ENCODE results near the gene KYAT1.

KYAT1 gene

DNA sequence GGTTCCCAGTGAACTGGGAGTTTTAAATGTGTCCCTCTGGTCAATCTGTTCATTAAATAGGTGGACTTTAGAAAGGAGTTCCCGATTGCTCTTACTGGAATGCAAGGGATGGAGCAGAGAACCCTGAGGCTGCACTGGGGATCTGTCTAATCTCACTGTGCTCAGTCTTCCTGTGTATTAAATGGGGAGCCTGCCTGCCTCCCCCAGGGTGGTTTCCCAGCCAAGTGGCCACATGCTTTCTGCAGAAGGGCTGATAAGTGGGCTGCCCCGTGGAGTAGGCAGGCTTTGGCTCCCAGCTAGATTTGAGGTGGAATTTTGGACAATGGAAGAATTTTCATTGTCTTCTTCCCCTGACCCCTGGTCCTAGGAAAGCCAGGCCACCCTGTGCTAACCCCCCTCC is 25.0 kb upstream of the KYAT1 start:
- FAIRE-seq = no peak

DNA sequence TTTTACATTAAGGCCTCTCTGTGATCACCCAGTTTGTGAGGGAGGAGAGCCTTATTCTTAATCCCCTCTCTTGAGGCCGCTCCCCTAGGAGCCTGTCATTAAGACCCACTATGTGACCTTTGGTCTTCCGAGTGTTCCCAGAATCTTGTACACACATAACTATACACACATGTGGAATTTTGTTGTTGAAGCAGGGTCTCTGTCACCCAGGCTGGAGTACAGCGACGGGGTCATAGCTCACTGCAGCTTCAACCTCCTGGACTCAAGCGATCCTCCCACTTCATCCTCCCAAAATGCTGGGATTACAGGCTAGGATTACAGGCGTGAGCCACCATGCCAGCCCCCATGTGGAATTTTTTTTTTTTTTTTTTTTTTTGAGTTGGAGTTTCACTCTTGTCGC is 24.2 kb upstream of the KYAT1 start:
- FAIRE-seq = no peak

DNA sequence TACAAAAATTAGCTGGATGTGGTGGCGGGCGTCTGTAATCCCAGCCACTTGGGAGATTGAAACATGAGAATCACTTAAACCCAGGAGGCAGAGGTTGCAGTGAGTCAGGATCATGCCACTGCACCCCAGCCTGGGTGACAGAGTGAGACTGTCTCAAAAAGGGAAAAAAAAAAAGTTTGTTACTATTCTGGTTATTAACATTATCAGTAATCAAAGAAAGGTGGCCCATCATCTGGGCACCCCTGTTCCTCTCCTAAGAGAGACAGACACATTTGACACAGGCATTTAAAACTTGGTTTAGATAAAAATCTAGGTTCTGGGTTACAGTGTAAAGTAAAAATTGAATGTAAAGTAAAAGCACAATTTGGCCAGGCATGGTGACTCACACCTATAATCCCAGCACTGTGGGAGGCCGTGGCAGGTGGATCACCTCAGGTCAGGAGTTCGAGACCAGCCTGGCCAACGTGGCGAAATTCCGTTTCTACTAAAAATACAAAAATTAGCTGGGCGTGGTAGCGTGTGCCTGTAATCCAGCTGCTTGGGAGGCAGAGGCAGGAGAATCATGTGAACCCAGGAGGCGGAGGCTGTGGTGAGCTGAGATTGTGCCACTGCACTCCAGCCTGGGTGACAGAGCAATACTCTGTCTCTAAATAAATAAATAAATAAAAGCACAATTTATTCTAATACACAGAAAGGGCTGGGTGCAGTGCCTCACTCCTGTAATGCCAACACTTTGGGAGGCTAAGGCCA is 22.3 kb upstream of the KYAT1 start:
- FAIRE-seq = no peak

DNA sequence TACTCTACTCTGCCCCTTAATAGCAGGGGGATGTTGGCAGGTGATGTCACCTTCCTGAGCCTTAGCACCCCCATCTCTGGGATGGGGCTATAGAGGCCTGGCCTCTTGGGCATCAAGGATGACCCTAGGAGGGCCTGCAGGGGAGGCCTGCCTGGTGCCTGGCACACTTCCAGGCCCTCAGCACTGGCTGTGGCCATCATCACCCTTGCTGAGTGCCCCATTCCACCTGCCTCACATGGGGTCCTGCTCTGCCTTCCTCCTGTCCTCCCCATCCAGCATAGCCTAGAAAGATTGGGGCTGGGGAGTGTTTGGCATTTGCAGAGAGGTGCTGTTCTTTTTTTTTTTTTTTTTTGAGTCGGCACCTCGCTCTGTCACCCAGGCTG is 21.3 kb upstream of the KYAT1 start:
- no peak for FAIRE-seq

DNA sequence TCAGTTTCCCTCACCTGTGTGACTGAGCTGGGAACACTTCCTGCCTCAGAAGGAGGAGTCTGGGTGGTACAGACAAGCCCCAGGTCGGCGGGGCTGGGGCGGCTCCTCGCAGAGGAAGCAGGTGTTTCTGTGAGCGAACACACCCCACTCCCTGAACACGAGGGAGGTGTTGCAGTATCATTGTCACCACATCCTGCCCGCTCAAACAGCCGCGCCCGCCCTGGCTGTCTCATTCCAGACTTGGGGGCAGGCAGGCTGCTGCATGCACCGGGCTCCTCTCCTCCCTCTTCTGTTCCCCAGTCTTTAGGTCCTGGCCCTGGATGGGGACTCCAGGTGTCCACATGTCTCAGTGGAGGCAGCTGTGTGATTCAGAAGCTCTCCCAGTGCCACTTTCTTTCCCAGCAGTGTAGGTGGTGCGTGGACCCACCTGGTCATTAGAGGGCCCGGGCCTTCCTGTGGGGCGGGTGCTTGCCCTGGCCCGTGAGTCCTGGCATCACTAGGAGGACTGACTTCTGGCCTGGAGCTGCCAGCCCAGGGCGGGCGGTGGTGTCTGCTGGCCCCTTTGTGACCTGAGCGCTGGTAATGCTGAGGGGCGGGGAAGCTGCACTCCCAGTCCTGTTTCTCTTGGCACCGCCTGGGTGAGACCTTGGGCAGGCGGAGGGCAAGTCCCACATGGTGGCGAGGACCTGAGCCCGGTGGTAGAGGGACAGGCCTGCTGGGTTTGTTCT is 20.8 kb upstream of the KYAT1 start:
- no peak for FAIRE-seq

DNA sequence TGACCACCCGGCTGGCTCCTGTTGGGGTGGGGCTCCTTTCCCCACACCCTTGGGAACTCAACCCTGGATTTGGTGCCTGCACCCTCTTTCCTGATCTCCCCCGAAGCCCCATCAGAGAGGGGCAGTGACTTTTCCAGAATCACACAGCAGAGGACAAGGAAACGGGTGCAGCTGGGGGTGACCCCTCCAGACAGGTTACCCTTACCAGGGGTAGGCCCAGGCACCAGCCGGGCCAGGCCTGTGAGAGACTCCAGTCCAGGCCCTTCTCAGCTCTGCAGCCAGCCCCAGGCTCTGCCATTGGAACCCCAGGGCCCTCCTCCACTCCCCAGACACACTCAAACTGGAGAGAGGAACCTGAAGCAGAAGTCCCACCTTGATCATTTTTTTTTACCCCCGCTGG is 20.1 kb upstream of the KYAT1 start:
- FAIRE-seq = no peak

DNA sequence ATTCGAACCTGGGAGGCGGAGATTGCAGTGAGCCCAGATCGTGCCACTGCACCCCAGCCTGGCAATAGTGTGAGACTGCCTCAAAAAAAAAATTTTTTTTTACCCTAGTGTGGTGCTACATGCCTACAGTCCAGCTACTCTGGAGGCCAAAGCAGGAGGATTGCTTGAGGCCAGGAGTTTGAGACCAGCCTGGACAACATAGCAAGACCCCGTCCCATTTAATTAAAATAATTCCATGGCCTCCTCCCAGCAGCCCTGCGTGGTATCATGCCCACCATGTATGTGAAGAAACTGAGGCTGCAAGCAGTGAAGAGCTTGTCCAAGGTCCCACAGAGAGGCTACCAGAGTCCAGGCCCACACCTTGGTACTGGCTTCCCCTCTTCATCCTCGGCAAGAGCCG is 19.6 kb upstream of the KYAT1 start:
- FAIRE-seq = no peak

DNA sequence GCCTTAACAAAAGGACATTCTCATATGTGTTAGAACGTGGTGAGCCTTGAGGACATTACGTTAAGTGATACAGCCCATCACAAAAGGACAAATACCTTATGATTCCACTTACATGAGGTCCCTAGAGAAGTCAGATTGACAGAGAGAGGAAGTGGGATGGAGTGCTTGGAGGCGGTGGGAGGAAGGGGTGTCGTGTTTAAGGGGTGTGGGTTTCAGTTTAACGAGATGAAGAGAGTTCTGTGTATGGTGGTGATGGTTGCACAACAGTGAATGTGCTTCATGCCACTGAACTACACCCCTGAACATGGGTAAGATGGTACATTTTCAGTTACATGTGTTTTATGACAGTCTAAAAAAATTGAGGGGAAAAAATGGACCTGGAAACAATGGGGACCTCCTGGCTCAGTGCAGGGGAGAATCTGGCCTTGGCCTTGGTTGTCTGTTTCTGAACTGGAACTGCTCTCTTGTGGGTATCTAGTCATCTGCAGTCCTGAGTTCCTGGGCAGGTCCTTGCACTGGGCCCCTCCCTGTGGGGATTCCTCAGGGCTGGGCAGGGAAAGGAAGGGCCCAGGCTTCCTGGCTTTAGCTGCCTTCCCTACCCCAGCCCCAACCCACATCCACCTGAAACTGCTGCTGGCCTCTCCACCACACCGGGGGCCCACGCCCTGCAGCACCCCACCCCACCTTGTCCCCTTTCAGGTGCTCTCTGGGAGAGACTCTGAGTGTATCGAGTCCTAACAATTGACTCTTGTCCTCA is 18.0 kb upstream of the KYAT1 start:
- FAIRE-seq = no peak

DNA sequence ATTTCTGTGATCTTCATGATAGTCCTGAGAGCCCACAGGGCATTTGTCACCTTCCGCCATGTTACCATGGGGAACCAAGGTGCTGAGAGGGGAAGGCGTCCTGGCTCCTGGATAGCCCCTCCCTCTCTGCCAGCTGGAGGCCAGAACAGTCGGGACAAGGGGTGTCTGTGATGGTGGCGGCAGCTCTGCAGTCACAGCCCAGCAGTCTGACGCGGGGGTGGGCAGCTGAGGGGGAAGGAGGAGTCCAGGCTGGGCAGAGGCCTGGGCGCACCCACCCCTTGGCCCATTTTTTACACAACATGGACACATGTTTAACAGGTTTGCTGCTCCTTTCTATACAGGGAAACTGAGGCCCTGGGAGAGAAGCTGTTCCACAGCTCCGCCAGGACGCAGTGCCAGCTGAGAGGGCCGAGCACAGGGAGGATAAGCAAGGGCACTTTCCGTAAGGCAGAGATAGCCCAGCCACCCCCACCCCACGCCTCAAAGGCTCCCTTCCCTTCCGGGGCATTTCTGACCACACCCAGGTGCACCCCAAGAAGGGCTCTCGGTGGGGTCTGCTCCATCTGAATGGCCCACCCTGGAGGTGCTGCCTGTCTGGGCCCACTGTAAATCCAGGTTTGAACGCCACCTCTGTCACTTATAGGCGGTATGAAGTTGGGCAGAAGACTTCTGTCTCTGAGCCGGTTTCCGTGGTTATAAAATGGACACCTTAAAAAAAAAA is 17.3 kb upstream of the KYAT1 start:
- no peak for FAIRE-seq

DNA sequence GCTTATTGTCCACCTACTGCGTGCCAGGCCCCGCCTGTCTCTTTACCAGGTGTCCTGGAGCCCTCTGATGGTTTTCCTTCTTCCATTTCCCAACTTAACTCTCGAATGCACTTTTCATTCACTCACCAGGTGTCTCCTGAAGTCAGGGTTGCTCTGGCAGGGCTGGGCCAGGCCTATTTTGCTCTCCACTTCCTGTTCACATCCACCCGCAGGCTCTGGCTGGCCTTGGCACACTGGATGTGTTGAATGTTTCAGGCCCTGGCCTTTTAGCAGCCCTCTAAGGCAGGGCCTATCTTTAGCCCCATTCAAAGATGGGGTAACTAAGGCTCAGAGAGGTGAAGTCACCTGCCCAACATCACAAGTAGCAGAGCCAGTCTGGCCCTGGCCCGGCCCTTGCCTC is 16.6 kb upstream of the KYAT1 start:
- no peak for FAIRE-seq

DNA sequence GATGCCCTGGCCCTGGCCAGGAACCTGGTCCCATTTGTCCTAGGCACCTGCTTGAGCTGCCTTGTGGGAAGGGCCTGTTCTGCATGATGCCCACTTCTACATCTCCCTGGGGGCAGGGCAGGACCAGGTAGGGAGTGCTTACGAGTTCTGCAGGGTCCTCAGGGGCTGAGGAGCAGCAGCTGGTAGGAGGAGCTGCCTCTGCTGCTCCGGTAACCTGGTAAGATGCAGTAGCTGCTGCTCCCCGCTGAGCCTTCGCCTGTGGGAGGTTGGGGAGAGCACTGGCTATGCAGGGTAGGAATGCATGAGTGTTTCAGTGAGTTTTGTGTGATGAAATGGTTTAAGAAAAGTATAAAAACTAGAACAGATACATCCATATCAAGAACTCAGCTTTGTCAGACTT is 13.8 kb upstream of the KYAT1 start:
- no peak for FAIRE-seq

DNA sequence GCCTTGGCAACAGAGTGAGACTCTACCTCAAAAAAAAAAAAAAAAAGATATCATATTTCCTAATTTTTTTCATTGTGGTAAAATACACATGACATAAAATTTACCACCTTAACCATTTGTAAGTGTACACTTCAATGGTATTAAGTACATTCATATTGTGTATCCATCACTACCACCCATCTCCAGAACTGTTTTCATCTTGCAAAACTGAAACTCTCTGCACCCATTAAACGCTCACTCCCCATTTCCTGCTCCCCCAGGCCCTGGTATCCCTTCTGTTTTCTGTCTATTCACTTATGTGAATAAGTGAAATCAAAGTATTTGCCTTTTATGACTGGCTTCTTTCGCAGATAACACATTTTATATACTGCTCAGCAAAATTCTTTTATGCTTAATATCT is 13.0 kb upstream of the KYAT1 start:
- FAIRE-seq = no peak

DNA sequence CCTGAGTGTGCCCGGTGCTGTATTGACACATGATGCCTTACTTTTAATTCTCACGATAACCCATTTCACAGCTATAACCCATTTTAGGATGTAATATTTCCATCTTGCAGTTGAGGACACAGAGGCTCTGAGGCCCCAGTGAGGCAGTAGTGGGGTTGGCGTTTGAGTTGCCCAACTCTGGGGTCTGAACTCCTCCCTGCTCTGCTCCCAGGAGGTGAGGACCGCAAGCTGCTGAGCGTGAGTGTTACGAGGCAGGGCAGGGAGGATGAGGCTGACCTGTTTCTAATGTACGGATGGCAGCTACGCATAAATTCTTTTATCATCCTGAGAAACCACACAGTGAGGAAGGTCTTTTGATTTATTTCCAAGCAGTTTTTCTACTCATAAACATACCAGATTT is 11.6 kb upstream of the KYAT1 start:
- no peak for FAIRE-seq

DNA sequence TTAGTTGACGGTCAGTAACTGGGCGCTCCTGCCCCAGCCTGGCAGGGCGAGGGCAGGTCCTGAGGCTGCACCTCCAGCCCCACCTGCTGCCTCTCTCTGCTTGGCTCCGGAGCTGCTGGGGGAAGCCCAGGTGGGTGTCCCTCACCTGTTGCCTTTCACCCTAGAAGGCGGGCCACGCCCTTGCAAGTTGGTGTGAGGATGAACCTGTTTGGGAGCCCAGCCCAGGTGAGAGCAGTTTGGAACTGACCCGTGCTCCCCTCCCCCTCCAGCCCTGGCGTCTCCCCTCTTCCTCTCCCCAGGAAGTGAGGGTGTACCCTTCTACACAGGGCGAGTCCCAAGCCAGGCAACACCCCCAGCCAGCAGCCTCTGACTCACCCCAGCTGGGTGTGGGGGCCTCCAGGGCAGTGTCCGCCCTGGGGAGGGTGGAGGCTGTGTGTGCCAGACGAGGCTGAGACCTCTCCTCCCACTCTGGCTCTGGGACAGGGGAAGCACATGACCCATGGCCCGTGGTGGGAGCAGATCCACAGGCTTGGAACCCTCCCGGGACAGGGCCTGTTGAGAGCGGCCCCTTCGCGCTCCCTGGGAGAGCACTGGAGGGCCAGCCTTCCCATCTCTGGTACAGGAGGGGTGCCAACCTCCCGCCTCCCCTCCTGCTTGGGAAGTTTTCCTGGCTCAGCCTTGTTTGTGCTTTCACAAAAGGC is 10.6 kb upstream of the KYAT1 start:
- FAIRE-seq = no peak

DNA sequence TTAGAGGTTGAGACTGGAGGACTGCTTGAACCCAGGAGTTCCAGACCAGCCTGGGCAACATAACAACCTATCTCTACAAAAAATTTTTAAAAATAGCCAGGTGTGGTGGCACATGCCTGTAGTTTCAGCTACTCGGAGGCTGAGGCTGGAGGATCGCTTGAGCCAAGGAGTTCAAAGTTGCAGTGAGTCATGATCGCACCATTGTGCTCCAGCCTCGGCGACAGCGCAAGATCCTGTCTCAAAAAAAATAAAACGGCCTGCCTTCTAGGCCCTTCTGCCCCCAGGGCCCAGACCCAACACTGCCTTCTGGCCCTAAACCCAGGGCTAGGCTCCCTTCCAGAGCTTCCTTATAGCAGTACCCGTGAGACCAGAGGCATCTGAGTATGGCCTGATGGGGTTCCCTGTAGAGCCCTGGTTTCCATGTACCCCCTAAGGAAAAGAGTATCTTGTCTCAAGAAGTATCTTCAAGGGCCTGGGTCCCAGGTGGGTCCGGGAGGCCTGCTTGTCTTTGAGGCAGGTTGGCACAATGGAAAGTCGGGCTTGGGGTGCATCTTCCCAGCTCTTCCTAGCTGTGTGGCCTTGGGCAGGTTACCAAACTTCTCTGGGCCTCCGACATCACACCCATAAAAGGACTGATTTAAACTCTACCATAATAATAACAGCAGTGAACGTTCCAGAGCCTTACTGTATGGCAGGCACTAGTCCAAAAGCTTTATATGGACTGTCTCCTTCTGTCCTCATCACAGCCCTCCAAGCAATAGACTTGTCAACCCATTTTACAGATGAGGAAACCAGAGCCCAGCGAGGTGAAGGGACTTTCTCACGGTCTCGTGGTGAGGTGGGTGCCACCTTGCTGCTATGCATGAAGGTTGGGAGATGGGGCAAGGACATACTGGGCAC is 9.8 kb upstream of the KYAT1 start:
- no peak for FAIRE-seq

DNA sequence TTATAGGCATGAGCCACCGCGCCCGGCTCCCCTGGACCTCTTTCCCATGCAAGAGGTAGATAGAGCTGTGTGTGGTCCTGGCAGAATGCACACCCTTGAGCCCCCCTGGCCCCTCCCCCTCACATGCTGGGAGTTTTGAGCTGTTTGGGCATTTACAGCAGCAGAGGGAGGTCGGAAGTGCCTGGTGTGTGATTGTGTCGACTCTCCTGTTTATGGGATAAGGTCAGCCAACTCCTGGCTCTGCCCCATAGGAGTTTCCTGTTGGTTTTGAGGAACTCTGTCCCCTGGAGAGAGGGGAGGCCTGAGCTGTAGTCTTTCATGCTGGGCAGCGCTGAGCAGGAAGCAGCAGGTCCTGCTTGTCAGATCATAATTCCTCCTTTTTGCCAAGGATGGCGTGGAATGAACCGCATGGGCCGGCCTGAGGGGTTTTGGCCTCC is 6.2 kb upstream of the KYAT1 start:
- FAIRE-seq = no peak

DNA sequence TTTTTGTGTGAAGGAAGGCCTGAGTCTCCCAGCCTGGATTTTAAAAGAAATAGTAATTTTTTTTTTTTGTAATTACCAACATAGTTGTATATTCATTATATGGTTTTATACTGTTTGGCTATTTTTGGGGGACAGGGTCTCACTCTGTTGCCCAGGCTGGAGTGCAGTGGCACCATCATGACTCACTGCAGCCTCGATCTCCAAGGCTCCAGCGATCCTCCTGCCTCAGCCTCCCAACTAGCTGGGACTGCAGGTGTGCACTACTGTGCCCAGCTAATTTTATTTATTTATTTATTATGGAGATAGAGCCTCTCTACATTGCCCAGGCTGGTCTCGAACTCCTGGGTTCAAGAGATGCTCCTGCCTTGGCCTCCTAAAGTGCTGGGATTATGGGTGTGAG is 5.3 kb upstream of the KYAT1 start:
- no peak for FAIRE-seq

DNA sequence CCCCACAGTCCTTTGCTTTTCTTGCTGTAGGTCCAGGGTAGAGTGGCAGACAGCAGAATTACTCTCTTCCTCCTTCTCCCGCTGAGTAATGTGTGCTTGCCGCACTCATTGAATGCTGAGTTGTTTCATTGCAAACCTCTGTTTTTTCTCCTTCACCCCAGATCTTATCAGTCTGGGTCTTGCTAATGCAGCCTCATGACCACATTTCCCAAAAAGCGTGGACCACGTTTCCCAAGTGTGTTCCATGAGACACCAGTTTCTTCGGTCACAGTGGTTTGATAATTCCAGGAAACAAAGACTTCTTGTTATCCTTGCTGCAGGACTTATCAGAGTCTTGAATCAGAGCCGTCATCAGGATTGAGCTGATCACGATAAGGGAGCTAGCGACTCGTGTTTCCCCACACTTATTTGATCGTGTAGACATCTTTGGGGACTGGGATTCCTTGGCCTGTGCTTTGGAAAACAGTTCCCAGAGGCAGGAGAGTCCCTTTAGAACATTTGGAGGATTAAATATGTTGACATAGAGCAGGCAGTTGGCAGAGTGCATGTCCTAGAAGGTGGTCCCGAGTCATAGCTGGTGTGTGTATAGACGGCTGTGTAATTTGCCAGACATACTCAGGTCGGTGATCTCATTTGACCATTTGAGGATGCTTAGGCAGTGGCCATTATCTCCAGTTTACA is 4.6 kb upstream of the KYAT1 start:
- no peak for FAIRE-seq

DNA sequence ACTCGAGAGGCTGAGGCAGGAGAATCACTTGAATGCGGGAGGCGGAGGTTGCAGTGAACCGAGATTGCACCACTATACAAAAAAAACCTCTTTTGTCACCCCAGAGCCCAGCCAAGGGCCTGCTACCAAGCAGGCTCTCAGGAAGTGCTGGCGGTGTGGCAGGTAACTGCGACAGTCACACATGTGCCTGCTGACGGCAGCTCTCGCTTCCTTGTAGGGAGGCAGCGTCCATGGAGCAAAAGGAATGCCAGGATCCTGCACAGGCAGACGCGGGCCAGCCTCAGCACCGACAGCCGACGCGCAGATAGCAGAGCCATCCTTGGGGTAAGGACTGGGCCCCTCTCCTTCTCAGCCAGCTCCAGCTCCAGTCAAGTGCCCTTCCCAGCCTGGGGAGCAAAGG is 4.0 kb upstream of the KYAT1 start:
- FAIRE-seq = no peak

DNA sequence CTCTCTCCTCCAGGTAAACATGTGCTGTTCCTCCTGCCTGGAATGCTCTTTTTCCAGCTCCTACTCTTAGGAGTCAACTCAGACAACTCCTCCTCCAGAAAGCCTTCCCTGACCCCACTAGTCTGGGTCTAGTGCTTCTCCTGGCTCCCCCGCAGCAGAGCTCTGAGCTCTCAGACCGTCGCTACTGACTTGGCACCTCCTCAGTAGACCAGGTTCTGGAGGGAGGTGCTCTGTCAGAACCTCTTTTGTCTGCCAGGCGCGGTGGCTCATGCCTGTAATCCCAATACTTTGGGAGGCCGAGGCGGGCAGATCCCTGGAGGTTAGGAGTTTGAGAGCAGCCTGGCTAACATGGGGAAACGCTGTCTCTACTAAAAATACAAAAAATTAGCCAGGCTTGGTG is 3.6 kb upstream of the KYAT1 start:
- no peak for FAIRE-seq

DNA sequence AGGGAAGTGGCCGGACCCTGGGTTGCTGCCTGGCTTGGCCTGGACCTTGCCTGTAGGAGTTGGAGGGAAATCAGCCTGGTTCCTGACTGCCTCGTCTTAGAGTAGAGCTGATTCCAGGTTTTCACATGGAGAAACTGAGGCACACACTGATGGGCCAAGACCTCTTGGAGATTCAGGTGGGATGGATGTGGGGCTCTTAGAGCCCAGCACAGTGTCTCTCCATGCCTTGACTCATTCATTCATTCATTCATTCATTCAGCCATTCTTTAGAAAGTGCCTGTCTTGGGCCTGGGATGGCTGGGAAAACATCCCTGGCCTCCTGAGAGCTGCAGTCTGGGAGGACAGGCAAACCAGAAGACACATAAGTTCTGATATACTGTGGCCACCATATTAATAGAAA is 2.4 kb upstream of the KYAT1 start:
- no peak for FAIRE-seq
